Caco-2 (cell line): ENCODE results near the gene CLMN. TPM values are rescaled to one million over a fixed set of nuclear protein-coding genes. Genes with fewer than 3 reads are reported as not detected.

ENCODE experiments used
- BruUV-seq: library from RNA; stranded (reverse); fragments of 400-500 nt; replicated peaks from 2 replicates; lab custom pipeline; 2021; lab: Mats Ljungman, UMichigan
- CTCF ChIA-PET: fragments of 300-600 bp; sonication (Branson Sonifier 250); formaldehyde crosslinking; loops from one replicate; lab custom pipeline; 2022; ENCODE audit warnings: antibody characterized with exemption; lab: Charles Lee
- POLR2A ChIA-PET: fragments of 300-600 bp; sonication (Branson Sonifier 250); formaldehyde crosslinking; loops from one replicate; lab custom pipeline; 2022; ENCODE audit warnings: antibody characterized with exemption; lab: Charles Lee
- DNase-seq, 2 experiments: peaks; one replicate each; pipeline versions ENCODE4 v3.0.0 to v3.0.0-alpha.2; 2020 to 2022
- H3K27me3 ChIP-seq: replicated peaks from 2 replicates; pipeline ENCODE4 v1.6.0; 2011; ENCODE audit warnings: low read length; ENCODE audit not compliant: control insufficient read depth, insufficient read depth
- H3K36me3 ChIP-seq: 2 replicates; pipeline ENCODE4 v1.5.1; 2011; ENCODE audit warnings: low read length; ENCODE audit not compliant: control insufficient read depth, insufficient read depth
- H3K4me1 ChIP-seq: fragments of 250-450 bp; sonication (Bioruptor Pico); 2 replicates; pipeline ENCODE4 v1.5.1; 2020; ENCODE audit warnings: mild to moderate bottlenecking
- H3K4me3 ChIP-seq: 2 replicates; pipeline ENCODE4 v1.5.1; 2011; ENCODE audit warnings: low read depth, mild to moderate bottlenecking, control low read depth, low read length
- H3K9me3 ChIP-seq: fragments of 250-450 bp; sonication (Bioruptor Pico); 2 replicates; pipeline ENCODE4 v1.5.1; 2020; ENCODE audit warnings: mild to moderate bottlenecking, moderate library complexity
- H3K27ac Mint-ChIP-seq: one replicate; pipeline ENCODE4 v1.8.0; 2022; ENCODE audit warnings: mixed read lengths; ENCODE audit not compliant: unreplicated experiment
- H3K27me3 Mint-ChIP-seq: one replicate; pipeline ENCODE4 v1.8.0; 2022; ENCODE audit warnings: mixed read lengths; ENCODE audit not compliant: insufficient read depth, unreplicated experiment
- H3K36me3 Mint-ChIP-seq: one replicate; pipeline ENCODE4 v1.8.0; 2022; ENCODE audit warnings: mild to moderate bottlenecking, mixed read lengths; ENCODE audit not compliant: insufficient read depth, unreplicated experiment
- H3K4me1 Mint-ChIP-seq: one replicate; pipeline ENCODE4 v1.8.0; 2022; ENCODE audit warnings: low read depth, mixed read lengths; ENCODE audit not compliant: unreplicated experiment
- H3K4me3 Mint-ChIP-seq: one replicate; pipeline ENCODE4 v1.8.0; 2022; ENCODE audit warnings: mild to moderate bottlenecking, moderate library complexity, mixed read lengths; ENCODE audit not compliant: unreplicated experiment
- H3K9me3 Mint-ChIP-seq: one replicate; pipeline ENCODE4 v1.8.0; 2022; ENCODE audit warnings: mixed read lengths; ENCODE audit not compliant: unreplicated experiment
- CTCF ChIP-seq, 2 experiments: fragments of 200-600 bp in 1 of 2; IDR thresholded peaks; 1 replicate in 1 of 2; 2 replicates in 1 of 2; pipeline versions ENCODE4 v1.5.1 to v1.8.0; 2011 to 2022; ENCODE audit warnings: antibody characterized with exemption in 1 of 2, control low read depth in 1 of 2, inconsistent platforms in 1 of 2, low read depth in 1 of 2, low read length in 1 of 2, mild to moderate bottlenecking in 1 of 2, moderate library complexity in 1 of 2; ENCODE audit not compliant: insufficient read depth in 1 of 2, severe bottlenecking in 1 of 2, unreplicated experiment in 1 of 2
- intact Hi-C: fragments of 100-400 bp; cut with micrococcal nuclease; formaldehyde crosslinking; loops from one replicate; pipeline ENCODE4 v1.10.0; 2022; ENCODE audit not compliant: unreplicated experiment
- total RNA-seq: library from RNA; stranded (reverse); gene quantifications from 2 replicates; pipeline ENCODE4 v1.2.3, GENCODE V29; 2022

CLMN gene
- total RNA-seq, 1 experiment from 2014 or later: 6.7 TPM

GRCh38 chr14:95236221-95236620 is 83.5 kb downstream of the CLMN start:
- CTCF ChIA-PET: no interaction called here
- H3K4me3 ChIP-seq: no peak overlapping the region
- DNase-seq: no peak
- no peaks in the 10 kb centered on the region for H3K27me3 ChIP-seq
- no peak for TF ChIP-seq CTCF (IDR thresholded peaks at IDR 0.05; ENCODE audit: insufficient read depth in 1 of 2, low read depth in 1 of 2, low read length in 1 of 2, severe bottlenecking in 1 of 2, unreplicated experiment in 1 of 2)
- Mint-ChIP-seq H3K36me3 (no peaks in the 10 kb centered on the region), H3K27me3 (no peaks in the 10 kb centered on the region), H3K4me3 (no peak overlapping the region), H3K9me3 (no peaks in the 10 kb centered on the region), H3K27ac (no peak overlapping the region), H3K4me1 (peaks cover 4% of the 10 kb centered on the region)
- H3K9me3 ChIP-seq: no peaks in the 10 kb centered on the region
- H3K36me3 ChIP-seq: no peaks in the 10 kb centered on the region
- intact Hi-C loops: no loop called here
- BruUV-seq: no TSS peak
- no peaks in the 10 kb centered on the region for H3K4me1 ChIP-seq
- POLR2A ChIA-PET: no interaction called here

GRCh38 chr14:95235767-95236166 is 83.9 kb downstream of the CLMN start:
- no peaks in the 10 kb centered on the region for H3K36me3 ChIP-seq
- no peaks in the 10 kb centered on the region for H3K27me3 Mint-ChIP-seq
- TF ChIP-seq CTCF (IDR thresholded peaks at IDR 0.05; ENCODE audit: insufficient read depth in 1 of 2, low read depth in 1 of 2, low read length in 1 of 2, severe bottlenecking in 1 of 2, unreplicated experiment in 1 of 2): no peak
- ChIA-PET CTCF (no interaction called here), POLR2A (no interaction called here)
- H3K9me3 ChIP-seq: no peaks in the 10 kb centered on the region
- no peak overlapping the region for H3K27ac Mint-ChIP-seq
- no peak overlapping the region for H3K4me3 Mint-ChIP-seq
- H3K27me3 ChIP-seq: no peaks in the 10 kb centered on the region
- intact Hi-C loops: no loop called here
- no peak for DNase-seq
- no TSS peak for BruUV-seq
- no peaks in the 10 kb centered on the region for H3K4me1 ChIP-seq
- H3K4me3 ChIP-seq: no peak overlapping the region
- no peaks in the 10 kb centered on the region for H3K9me3 Mint-ChIP-seq
- H3K36me3 Mint-ChIP-seq: no peaks in the 10 kb centered on the region
- no peaks in the 10 kb centered on the region for H3K4me1 Mint-ChIP-seq

- Mint-ChIP-seq H3K9me3 (no peaks in the 10 kb centered on the region), H3K27ac (no peak overlapping the region), H3K36me3 (no peaks in the 10 kb centered on the region), H3K27me3 (no peaks in the 10 kb centered on the region), H3K4me1 (no peaks in the 10 kb centered on the region), H3K4me3 (no peak overlapping the region)
- Histone ChIP-seq H3K36me3 (no peaks in the 10 kb centered on the region), H3K4me1 (no peaks in the 10 kb centered on the region), H3K4me3 (no peak overlapping the region), H3K9me3 (no peaks in the 10 kb centered on the region), H3K27me3 (no peaks in the 10 kb centered on the region)
- no peak for DNase-seq
- POLR2A ChIA-PET: no interaction called here
- intact Hi-C loops: no loop called here
- CTCF ChIA-PET: no interaction called here
- TF ChIP-seq CTCF (IDR thresholded peaks at IDR 0.05; ENCODE audit: insufficient read depth in 1 of 2, low read depth in 1 of 2, low read length in 1 of 2, severe bottlenecking in 1 of 2, unreplicated experiment in 1 of 2): no peak
- BruUV-seq: no TSS peak
Observed at GRCh38 chr14:95235351-95235750, 84.4 kb downstream of the CLMN start.
